Activated CD4-positive, alpha-beta T cell treated with anti-CD3 and anti-CD28 coated beads for 24 hours (primary cell): Measurements from ENCODE around the gene CARD14.
"Not testable (repeated sequence)": the region's sequence is repeated elsewhere in the genome, so short reads cannot be mapped to it uniquely, and the experiment has no call there.

Experiments
- DNase-seq, 2 donors: peaks; one replicate each; pipeline ENCODE4 v3.0.0-alpha.2; 2020; ENCODE audit warnings: low read depth in 2 of 2

The CARD14 gene

DNA sequence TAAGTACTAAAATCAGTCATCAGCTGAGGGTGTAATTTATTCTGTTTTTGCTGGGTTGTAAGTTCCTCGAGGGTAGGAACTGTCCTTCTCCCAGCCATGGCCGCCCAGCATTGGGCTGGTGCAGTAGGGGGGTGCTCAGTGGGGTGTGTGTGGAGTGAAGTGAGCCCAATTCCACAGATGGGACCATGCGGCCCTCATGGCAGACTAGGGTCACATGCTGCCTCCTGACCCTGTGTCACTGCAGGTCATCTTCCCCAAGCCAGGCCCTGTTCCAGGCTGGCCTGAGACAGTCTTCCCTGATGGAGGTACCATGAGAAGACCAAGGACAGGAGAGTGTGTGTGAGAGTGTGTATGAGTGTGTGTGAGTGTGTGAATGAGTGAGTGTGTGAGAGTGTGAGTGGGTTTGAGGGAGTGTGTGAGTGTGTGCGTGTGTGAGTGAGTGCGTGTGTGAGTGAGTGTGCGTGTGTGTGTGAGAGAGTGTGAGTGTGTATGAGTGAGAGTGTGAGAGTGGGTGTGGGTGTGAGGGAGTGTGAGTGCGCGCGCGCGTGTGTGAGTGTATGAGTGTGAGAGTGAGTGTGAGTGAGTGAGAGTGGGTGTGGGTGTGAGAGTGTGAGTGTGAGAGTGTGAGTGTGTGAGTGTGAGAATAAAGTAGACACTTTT, 54.1 kb downstream of the CARD14 start:
- no peak for DNase-seq

DNA sequence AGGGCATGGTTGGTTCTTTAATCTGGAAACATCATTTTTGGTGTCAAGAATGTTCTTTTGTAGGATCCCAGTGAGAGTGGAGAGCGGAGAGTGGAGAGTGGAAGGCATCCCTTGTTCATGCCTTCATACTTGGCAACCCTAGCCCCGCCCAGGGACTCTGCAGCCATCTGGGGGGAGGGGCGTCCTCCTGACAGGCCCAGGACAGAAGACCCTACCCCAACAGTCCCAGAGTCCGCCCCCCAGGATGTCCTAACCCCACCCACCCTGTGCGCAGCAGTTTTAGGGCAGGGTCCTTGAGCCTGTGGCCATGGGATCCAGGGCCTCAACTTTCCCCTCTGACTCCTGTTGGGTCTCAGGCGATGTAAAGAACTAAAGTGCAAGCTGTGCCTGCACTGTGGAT, 54.9 kb downstream of the CARD14 start:
- no peak for DNase-seq

DNA sequence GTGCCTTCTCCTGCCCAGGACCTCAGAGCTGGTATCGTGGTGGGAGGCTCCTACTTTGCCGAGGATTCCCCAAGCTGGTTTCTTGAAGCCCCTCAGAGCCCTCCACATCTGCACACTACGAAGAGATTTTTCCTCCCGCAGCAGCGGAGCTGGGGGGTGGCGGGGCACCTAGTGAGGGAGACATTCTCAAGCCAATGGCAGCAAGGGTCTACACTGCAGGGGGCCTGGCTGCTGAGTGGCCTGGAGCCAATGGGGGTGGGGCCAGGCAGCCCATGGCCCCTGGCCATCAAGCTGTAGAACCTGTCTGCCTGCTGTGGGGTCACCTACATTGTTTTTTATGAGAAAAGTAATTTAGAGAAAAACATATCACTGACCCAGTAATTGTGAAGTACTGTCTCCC, 55.4 kb downstream of the CARD14 start:
- DNase-seq: no peak

DNA sequence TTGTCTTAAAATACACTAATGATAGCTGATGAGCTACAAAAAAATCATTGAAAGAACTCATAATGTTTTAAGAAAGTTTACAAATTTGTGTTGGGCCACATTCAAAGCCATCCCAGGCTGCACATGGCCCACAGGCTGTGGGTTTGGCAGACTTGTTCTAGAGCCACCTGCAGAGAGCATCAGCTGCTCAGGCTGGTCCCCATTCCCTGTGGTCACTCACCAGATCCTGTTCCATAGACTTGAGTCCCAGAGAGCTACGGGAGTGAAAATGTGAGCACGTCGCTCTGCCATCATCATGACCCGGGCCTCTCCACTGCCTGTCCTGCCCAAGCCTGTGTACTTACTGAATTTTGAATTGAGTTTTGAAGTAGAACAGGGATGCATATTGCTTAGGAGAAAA, 57.3 kb downstream of the CARD14 start:
- no peak for DNase-seq

DNA sequence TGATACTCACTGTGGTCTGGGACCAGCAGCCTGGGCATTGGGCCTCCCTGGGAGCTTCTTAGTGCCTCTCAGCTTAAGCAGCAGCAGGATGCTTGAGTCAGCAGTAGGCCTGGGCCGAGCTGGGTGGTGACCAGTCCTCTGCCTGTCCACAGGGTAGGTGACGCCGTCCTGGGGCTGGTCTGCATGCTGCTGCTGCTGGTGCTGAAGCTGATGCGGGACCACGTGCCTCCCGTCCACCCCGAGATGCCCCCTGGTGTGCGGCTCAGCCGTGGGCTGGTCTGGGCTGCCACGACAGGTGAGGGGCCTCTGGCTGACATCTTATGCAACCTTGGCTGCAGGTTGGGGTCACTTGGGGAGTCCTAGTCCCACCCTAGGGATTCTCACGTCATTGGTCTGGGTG, 57.8 kb downstream of the CARD14 start:
- no peak for DNase-seq

DNA sequence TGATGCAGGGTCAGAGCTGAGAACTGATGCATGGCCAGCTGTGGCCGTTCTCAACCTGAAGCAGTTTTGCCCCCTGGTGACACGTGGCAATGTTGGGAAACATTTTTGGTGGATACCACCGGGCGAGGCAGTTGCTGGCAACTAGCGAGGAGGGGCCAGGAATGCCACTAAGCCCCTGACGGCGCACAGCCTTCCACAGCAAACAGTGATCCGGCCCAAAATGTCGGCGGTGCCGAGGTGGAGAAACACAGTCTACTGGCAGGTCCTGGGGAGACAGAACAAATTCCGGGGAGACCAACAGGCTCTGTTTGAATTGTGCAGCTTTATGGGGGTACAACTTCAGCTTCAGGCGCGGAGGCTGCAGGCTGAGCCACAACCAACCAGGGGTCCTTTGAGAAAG, 58.6 kb downstream of the CARD14 start:
- DNase-seq: no peak

DNA sequence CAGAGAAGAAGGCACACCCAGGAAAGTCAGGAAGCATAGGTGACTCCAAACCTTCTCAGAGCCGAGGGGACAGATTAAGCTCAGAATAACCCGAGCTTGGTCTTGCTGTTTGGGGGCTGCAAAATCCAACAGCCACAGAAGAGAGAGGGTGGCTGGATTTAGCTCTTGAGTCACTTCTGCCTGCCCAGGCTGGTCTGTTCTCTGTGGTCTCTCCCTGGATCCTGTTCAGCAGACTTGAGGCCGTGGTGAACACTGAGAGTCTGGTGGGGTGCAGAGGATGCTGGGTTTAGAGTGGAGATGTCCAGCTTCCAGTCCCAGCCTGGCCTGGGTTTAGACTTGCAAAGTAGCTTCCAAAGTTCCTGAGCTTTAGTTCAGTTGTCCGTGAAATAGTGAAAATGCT, 59.2 kb downstream of the CARD14 start:
- DNase-seq: no peak

DNA sequence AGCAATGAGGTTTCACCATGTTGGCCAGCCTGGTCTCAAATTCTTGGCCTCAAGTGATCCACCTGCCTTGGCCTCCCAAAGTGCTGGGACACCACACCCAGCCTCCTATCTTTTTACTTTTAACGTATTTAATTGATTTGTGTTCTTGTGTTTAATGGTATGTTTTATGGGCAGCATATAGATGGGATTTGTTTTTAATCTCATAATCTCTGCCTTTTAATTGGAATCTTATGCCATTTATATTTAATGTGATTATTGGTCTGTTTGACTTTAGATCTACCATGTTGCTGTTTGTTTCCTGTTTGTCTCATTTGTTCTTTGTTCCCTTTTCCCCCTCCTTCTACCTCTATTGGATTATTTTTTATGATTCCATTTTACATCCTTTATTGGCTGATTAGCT, 62.6 kb downstream of the CARD14 start:
- no peak for DNase-seq

DNA sequence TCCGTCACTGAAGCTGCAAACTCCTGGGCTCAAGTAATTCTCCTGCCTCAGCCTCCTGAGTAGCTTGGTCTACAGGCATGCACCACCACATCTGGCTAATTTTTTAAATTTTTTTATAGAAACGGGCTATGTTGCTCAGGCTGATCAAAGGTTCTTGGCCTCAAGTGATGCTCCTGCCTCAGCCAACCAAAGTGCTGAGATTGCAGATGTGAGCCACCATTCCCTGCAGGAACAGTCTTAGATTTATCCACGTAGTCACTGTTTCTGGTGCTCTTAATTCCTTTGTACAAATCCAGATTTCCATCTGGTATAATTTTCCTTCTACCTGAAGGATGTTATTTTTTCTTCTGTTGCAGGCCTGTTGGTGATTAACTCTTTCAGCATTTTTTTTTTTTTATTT, 63.4 kb downstream of the CARD14 start:
- DNase-seq: no peak

DNA sequence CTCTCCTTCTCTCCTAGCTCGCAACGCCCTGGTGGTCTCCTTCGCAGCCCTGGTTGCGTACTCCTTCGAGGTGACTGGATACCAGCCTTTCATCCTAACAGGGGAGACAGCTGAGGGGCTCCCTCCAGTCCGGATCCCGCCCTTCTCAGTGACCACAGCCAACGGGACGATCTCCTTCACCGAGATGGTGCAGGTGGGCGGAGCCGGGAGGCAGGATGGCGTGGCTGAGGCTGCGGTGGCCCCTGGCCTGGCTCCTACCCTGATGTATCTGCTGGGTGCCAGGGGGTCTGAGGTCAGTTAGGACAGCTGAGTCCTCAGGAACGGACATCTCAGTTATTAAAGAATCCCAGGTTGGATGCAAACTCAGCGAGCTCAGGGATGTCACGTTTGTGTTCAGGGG, 67.1 kb downstream of the CARD14 start:
- DNase-seq: no peak

DNA sequence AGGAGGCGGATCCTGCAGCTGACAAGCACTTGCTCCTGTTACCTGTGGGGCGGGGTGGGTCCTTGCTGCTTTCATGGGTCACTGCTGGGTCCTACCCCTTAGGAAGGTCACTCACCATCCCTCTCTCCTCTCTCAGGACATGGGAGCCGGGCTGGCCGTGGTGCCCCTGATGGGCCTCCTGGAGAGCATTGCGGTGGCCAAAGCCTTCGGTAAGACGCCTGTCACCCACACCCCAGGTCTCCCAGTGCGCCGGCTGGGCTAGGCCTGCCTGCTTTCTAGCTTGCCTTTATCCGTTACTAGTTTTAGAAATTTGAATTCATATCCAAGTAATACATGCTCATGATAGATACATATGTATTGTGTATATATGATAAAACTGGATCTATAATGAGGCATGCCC, 67.6 kb downstream of the CARD14 start:
- no peak for DNase-seq

DNA sequence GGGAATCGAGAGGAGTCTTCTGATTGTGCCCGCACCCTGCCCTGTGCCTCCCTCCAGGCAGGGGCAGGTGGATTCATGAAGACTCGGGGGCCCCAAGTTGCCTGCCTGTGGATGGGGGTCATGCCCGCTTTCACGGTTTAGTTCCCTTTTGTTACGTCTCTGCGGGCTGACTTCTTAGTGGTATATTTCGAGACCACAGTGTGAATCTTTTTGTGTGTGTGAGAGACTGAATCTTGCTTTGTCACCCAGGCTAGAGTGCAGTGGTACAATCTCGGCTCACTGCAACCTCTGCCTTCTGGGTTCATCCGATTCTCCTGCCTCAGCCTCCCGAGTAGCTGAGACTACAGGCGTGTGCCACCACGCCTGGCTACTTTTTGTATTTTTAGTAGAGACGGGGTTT, 72.7 kb downstream of the CARD14 start:
- no peak for DNase-seq

DNA sequence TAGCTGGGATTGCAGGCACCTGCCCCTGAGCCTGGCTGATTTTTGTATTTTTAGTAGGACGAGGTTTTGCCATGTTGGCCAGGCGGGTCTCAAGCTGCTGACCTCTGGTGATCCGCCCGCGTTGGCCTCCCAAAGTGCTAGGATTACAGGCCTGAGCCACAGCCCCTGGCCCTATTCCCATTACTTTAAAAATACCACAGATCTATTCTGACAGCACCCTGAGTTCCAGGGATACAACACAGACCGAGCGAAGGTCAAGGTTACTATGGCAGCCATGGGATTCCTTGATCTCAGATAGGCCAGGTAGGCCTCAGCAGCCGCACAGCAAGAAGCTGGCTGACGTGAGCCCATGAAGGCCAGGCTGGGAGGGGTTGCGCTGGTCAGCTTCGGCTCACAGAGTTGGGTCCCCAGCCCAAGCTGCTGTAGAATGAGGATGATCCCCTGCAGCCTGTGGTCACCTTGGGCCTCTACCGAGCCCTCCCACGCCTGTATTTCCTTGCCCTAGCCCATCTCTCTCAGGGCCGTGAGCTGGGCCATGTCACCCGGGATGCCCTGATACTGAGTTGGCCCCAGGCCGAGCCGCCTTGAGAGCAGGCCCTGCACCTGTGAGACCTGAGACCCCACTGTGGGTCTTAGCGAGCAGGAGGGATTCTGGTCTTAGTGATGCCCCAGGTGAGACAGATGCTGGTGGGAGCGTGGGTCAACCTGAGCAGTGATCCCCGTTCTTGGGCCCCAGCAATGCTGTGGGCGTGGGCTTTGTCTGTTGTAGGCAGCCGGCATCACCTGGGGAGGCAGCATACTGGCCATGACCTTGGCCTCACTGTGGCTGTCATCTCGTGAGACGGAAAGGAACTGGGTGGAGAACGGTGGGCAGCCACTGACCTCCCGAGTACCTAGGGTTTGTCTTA, 74.0 kb downstream of the CARD14 start:
- DNase-seq: no peak

DNA sequence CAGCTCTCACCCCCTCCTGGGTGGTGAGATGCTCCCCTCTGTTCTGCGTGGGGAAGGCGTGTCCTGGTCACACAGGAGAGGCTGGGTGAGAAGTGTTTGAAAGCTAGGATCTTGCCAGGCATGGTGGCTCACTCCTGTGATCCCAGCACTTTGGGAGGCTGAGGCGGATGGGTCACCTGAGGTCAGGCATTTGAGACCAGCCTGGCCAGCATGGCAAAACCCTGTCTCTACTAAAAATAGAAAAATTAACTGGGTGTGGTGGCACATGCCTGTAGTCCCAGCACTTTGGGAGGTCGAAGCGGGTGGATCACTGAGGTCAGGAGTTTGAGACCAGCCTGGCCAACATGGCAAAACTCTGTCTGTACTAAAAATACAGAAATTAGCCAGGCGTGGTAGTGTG, 74.6 kb downstream of the CARD14 start:
- DNase-seq: not testable (repeated sequence)

DNA sequence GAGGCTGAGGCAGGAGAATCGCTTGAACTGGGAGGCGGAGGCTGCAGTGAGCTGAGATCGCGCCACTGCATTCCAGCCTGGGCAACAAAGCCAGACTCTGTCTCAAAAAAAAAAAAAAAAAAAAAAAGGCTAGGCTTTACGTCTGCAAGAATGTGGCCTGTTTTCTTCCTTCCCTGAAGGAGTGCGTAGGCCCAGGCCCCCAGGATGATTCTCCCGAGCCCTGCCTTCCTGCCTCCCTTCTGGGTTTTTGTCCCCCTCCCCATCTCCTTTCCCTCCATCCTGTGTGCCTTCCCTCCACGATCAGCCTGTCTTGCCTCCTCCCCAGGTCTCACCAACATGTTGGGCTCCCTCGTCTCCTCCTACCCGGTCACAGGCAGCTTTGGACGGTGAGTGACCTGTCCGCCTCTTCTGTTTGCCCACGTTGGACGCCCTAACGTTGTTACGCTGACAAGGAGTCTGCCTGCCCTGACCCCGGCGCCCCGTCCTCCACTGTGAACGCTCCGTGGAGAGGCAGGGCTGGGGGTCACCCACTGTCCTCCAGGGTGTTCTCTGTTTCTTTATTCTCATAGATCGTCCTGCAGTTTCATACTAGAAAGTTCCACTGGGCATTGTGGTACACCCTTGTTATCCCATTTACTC, 75.2 kb downstream of the CARD14 start:
- DNase-seq: no peak

DNA sequence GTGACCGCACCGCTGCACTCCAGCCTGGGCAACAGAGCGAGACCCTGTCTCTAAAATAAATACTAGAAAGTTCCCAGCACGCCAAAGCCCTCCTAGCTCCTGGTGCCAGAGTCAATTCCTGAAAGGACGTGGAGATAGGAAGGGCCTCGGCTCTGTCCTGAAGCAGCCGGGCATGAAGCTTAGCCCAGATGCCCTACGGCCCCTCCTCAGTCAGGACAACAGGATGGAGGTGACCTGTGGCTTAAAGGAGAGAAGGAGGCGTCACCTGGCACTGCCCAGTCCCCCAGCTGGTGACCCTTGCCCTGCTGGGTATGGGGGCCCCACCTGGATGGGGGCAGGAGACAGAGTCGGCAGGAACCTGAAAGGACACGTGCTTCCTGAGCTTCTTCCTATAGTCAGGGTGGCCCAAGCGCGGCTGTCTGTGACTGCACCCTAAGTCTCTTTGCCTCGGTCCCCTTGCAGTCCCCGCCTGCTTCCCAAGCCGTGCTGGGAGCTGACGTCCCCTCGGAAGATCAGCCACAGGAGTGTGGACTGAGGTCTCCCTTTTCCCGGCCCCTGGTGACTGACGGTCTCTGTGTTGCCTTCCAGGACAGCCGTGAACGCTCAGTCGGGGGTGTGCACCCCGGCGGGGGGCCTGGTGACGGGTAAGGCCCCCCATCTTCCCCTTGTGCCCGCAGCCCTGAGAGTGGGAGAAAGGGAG, 75.9 kb downstream of the CARD14 start:
- DNase-seq: no peak

DNA sequence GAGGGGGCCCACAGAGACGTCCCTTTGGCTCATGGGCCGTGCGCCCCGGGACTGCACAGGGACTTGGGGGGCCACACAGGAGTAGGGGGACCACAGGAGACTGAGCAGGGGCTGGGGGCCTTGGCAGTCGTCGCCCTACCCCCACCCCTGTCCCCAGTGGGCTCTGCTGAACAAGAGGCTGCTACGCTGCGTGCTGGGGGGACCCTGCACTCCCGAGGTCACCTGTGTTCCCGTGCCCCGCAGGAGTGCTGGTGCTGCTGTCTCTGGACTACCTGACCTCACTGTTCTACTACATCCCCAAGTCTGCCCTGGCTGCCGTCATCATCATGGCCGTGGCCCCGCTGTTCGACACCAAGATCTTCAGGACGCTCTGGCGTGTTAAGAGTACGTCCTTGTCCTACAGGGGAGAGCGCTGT, 76.4 kb downstream of the CARD14 start:
- DNase-seq: no peak

DNA sequence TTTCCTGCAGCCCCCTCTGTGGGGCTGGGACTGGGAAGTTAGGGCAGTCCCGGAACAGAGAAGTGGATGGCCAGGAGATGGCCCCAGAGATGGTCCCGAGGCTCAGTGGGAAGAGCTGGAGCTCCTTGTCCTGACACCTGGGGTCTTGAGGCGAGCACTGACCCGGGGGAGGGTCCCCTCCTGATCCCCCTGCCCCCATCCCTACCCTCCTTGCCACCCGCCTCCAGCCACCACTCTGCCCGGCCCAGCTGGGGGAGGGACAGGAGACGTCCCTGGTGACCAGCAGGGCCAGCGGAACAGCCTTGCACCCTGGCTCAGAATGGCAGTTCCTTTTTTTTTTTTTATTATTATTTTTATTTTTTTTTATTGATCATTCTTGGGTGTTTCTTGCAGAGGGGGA, 76.9 kb downstream of the CARD14 start:
- no peak for DNase-seq

DNA sequence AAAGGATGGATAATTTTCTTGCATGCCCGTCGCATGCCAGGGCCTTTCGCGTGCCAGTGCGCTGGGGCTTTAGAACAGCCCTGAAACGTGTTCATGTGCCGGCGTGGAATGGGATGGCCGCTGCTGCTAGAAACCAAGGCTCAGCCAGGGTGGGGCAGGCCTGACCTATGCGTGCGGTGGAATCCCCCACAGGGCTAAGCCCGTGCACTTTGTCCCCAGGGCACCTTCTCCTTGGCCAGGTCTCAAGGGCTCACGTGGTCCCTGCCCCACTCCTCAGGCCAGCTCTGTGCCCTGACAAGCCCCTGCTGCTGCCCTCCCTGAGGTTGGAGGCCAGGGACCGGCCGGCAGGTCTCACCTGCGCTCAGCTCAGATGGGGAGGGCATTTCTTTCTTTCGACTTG, 77.7 kb downstream of the CARD14 start:
- no peak for DNase-seq

DNA sequence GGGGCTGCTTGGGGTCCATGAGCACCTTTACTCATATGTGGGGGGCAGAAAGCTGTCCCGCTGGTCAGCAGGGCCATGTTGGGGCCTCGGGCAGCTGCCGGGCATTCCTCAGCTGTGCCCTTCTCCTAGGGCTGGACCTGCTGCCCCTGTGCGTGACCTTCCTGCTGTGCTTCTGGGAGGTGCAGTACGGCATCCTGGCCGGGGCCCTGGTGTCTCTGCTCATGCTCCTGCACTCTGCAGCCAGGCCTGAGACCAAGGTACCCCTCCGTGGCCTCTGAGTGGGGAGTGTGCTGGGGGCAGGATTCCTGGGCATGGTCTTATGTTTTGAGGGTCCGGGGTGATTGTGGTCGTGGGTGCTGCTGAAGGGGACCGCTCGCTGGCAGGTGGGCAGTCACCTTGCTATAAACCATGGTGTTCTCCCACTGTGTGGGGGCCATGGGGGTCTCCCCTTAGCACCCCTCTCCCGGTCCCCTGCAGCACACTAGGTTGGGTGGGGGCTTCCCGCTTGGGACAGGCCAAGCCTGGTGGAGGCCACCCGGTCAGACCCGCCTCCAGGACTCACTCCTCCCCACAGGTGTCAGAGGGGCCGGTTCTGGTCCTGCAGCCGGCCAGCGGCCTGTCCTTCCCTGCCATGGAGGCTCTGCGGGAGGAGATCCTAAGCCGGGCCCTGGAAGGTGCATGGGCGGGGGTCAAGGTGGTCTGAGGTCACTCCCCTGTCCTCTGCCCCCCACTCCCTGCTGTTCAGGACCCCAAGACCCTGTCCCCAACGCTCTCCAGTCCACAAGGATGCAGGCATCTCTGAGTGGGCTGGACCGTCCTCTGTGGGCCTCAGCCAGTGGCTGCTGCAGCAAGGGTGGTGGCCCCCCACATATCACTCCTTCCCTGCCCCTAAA, 78.4 kb downstream of the CARD14 start:
- DNase-seq: no peak
